AG04450 (cell line): ENCODE results near the gene CNTNAP2. TPM values are rescaled to one million over a fixed set of nuclear protein-coding genes. Genes with fewer than 3 reads are reported as not detected.

Source experiments
- CTCF ChIA-PET: fragments of 300-600, 350-600 bp; formaldehyde crosslinking; extraction: SDS; loops from one replicate; lab custom pipeline; 2022; ENCODE audit warnings: antibody characterized with exemption, inconsistent platforms; lab: Charles Lee
- POLR2A ChIA-PET: fragments of 350-600 bp; formaldehyde crosslinking; extraction: SDS; loops from one replicate; lab custom pipeline; 2021; ENCODE audit warnings: antibody characterized with exemption, inconsistent platforms; lab: Yijun Ruan, JAX
- DNase-seq: peaks from one replicate; pipeline ENCODE4 v3.0.0-alpha.2; 2011; ENCODE audit warnings: low read depth, low spot score
- H3K27ac ChIP-seq: one replicate; pipeline ENCODE4 v1.5.1; 2012; ENCODE audit warnings: low read depth, low read length, control low read depth
- H3K27me3 ChIP-seq: one replicate; pipeline ENCODE4 v1.6.0; 2012; ENCODE audit warnings: low read length; ENCODE audit not compliant: control insufficient read depth, insufficient read depth
- H3K4me3 ChIP-seq: 2 replicates; pipeline ENCODE4 v1.5.1; 2011; ENCODE audit warnings: mild to moderate bottlenecking, low read depth, low read length, control low read depth
- H3K9me3 ChIP-seq: 2 replicates; pipeline ENCODE4 v1.5.1; 2012; ENCODE audit warnings: low read length; ENCODE audit not compliant: control insufficient read depth, insufficient read depth
- CTCF ChIP-seq: IDR thresholded peaks from 2 replicates; pipeline ENCODE4 v1.5.1; 2011; ENCODE audit warnings: low read depth, low read length, control low read depth, inconsistent platforms
- polyA plus RNA-seq: library from polyadenylated mRNA; depleted of rRNA; stranded (reverse); fragments of >200 nt; gene quantifications from 2 replicates; pipeline ENCODE4 v1.2.3, GENCODE V29; 2011

Gene CNTNAP2
- polyA plus RNA-seq, 1 experiment = not detected

GRCh38 chr7:146713934-146714333, 597.3 kb downstream of the CNTNAP2 start:
- Histone ChIP-seq H3K27ac (no peak overlapping the region), H3K27me3 (no peaks in the 10 kb centered on the region), H3K9me3 (peaks cover 2% of the 10 kb centered on the region; the same call in 1 of the 2 replicates), H3K4me3 (no peak overlapping the region)
- no peak for TF ChIP-seq CTCF
- CTCF ChIA-PET = no interaction called here
- DNase-seq = no peak
- POLR2A ChIA-PET = no interaction called here

- Histone ChIP-seq H3K9me3 (peaks cover 7% of the 10 kb centered on the region; the same call in 1 of the 2 replicates), H3K27me3 (no peaks in the 10 kb centered on the region), H3K27ac (no peak overlapping the region), H3K4me3 (no peak overlapping the region)
- no peak for TF ChIP-seq CTCF
- DNase-seq = no peak
- CTCF ChIA-PET = no interaction called here
- POLR2A ChIA-PET = no interaction called here
Measured at GRCh38 chr7:146720195-146720594, 603.6 kb downstream of the CNTNAP2 start.

GRCh38 chr7:146722986-146723385, 606.4 kb downstream of the CNTNAP2 start:
- ChIA-PET CTCF (no interaction called here), POLR2A (no interaction called here)
- Histone ChIP-seq H3K9me3 (peaks cover 7% of the 10 kb centered on the region), H3K27ac (no peak overlapping the region), H3K27me3 (no peaks in the 10 kb centered on the region), H3K4me3 (no peak overlapping the region)
- DNase-seq = no peak
- TF ChIP-seq CTCF = no peak

GRCh38 chr7:146725520-146725919, 608.9 kb downstream of the CNTNAP2 start:
- no peaks in the 10 kb centered on the region for H3K27me3 ChIP-seq
- peaks cover 7% of the 10 kb centered on the region for H3K9me3 ChIP-seq
- DNase-seq = no peak
- no peak overlapping the region for H3K27ac ChIP-seq
- ChIA-PET CTCF (no interaction called here), POLR2A (no interaction called here)
- TF ChIP-seq CTCF = no peak
- H3K4me3 ChIP-seq = no peak overlapping the region

- ChIA-PET POLR2A (no interaction called here), CTCF (no interaction called here)
- no peaks in the 10 kb centered on the region for H3K27me3 ChIP-seq
- no peak overlapping the region for H3K4me3 ChIP-seq
- H3K9me3 ChIP-seq = peaks cover under 1% of the 10 kb centered on the region
- no peak overlapping the region for H3K27ac ChIP-seq
- DNase-seq = no peak
- no peak for TF ChIP-seq CTCF
Measured at GRCh38 chr7:146728141-146728540, 611.5 kb downstream of the CNTNAP2 start.
